ENCODE data around the gene APH1B.

GRCh38 chr15:63243101-63243500 lies 34.3 kb upstream of the APH1B start:
- TF ChIP-seq POLR2A (IDR thresholded peaks at IDR 0.05): no peak
- TF ChIP-seq, protein P1, sequence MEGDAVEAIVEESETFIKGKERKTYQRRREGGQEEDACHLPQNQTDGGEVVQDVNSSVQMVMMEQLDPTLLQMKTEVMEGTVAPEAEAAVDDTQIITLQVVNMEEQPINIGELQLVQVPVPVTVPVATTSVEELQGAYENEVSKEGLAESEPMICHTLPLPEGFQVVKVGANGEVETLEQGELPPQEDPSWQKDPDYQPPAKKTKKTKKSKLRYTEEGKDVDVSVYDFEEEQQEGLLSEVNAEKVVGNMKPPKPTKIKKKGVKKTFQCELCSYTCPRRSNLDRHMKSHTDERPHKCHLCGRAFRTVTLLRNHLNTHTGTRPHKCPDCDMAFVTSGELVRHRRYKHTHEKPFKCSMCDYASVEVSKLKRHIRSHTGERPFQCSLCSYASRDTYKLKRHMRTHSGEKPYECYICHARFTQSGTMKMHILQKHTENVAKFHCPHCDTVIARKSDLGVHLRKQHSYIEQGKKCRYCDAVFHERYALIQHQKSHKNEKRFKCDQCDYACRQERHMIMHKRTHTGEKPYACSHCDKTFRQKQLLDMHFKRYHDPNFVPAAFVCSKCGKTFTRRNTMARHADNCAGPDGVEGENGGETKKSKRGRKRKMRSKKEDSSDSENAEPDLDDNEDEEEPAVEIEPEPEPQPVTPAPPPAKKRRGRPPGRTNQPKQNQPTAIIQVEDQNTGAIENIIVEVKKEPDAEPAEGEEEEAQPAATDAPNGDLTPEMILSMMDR (IDR thresholded peaks at IDR 0.05): no peak

All from thyroid gland (tissue), 4 donors.